CD4-positive, alpha-beta T cell treated with Interleukin-6 for 4 hours (primary cell): ENCODE data around the gene CYP4F22.
A peak's percentile ranks its signal among the peaks of the same experiment; 100 is the strongest.
"Not testable (repeated sequence)": the region's sequence is repeated elsewhere in the genome, so short reads cannot be mapped to it uniquely, and the experiment has no call there.

ENCODE experiments used
- DNase-seq: peaks from one replicate; pipeline ENCODE4 v3.0.0-alpha.2; 2020; ENCODE audit warnings: mixed read lengths

CYP4F22 gene

DNA sequence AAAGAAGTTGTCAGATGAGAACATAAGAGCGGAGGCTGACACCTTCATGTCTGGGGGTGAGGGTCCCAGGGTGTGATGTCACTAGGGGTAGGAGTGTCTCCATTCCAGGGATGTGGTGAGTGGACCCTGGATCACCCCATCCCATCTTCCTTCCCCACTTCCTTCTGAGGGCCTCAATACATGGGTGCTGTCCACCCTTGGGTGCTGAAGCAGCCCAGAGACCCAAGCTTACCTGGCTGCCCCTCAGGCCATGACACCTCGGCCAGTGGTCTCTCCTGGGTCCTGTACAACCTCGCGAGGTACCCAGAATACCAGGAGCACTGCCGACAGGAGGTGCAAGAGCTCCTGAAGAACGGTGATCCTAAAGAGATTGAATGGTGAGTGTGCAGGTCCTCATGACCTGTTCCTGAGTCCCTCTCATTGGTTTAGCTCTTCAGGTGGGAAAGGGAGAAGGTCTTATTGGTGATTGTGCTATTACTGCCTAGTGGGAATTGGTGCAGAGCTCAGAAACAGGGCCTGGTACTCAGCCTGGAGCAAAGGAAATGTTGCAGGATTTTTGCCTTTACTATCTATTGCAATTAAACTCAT, 69.0 kb downstream of the CYP4F22 start:
- no peak for DNase-seq

DNA sequence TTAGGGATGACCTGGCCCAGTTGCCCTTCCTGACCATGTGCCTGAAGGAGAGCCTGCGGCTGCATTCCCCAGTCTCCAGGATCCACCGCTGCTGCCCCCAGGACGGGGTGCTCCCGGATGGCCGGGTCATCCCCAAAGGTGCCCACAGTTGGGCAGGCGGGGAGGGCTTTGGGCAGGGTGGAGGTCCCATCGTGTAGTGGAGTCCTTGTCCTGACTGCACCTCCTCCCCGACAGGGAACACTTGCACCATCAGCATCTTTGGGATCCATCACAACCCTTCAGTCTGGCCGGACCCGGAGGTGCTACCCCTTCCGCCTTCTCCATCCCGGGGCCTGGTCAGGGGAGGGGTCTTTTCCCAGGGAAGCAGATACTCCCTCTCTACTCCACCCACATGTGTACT, 75.0 kb downstream of the CYP4F22 start:
- DNase-seq = no peak

DNA sequence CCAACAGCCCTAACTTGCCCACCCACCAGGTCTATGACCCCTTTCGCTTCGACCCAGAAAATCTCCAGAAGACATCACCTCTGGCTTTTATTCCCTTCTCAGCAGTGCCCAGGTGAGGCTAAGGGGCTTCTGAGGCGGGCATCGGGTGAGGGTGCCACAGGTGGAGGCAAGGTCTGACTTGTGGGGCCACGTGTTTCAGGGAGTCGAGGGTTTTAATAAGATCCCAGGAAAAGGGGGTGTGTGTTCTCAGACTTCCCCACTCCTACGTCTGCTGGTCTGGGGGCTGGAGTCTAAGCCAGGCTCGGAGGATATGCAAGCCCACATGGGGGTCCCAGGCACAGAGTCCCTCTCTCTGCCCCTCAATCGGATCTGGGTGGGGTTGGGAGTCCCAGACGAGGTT, 75.8 kb downstream of the CYP4F22 start:
- no peak for DNase-seq

DNA sequence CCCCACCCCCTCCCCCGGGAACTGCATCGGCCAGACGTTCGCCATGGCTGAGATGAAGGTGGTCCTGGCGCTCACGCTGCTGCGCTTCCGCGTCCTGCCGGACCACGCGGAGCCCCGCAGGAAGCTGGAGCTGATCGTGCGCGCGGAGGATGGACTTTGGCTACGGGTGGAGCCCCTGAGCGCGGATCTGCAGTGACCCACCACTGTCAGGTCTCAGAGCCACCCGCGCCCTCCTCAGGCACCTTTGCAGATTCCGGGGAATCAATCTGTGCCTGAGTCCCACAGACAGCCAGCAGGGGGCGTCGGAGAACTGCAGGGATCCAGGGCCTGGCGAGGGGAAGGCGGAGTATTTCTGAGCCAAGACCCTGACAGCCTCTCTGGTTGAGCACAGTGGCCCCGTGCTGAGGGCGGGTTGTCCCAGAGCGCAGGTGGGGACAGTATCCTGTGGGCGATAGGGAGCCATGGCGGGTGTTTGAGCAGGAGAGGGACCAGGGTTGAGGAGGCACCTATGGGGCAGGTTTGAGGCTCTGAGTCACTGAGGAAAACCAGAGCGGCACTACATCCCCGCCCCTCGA, 76.3 kb downstream of the CYP4F22 start:
- DNase-seq = peak; percentile 88

DNA sequence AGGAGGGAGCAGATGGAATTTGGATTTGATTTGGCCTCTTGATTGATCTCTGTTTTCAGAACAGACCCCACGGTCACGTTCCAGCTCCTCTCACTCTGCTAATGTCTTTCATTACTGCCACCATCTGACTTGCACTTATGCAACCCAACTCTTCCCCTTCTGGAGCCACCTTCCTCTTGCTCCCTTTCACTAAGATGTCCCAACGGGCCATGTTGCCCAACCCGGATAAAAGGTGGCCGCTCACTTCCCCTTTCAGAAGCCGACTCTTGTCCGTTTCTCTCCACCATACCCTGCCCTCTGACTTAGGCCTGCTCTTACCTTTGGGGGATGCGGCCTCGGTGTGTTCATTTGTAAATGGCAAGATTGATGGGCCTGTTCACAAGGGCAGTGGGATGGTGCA, 79.3 kb downstream of the CYP4F22 start:
- DNase-seq = no peak

DNA sequence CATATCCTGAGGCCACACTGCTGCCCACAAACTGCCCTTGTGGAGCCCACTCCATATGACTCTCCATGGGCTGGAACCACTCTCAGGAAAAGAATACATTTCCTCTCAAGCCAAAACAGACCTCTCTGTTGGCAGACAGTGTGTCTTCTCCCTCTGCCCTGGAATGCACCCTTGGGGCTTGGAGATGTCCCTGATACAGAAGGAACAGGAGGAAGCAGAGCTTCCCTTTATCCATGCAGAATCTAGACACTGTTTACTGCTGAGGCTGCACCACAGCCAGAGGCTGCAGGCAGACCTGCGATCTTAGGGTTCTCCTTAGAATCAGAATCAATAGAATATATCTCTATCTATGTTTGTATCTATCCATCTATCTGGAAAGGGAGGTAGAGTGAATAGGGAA, 79.9 kb downstream of the CYP4F22 start:
- DNase-seq = no peak

DNA sequence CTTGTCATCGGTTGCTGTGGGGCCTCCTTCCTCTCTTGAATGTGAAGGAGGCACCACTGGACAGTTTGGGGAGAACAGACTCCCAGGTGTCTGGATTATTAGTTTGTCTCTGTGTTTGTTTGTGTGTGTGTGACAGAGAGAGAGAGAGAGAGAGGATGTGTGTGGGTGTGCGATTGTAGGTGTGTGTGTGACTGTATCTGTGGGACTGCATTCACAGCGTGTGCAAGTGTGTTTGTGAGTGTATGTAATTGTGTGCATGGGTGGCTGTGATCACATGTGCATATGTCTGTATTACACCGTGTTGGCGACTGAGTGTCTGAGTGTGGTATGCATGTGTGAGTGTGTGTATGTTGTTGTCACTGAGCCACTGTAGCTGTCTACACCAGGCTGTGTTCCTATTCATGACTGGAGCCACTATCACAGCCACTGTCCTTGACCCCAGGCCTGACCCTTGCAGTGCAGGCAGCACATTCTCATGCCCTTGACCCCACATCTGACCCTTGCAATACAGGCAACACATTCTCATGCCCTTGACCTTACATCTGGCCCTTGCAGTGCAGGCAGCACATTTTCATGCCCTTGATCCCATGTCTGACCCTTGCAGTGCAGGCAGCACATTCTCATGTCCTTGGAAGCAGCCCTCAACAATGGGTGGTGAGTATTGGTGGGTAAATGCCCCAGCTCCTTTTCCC, 81.6 kb downstream of the CYP4F22 start:
- no peak for DNase-seq

DNA sequence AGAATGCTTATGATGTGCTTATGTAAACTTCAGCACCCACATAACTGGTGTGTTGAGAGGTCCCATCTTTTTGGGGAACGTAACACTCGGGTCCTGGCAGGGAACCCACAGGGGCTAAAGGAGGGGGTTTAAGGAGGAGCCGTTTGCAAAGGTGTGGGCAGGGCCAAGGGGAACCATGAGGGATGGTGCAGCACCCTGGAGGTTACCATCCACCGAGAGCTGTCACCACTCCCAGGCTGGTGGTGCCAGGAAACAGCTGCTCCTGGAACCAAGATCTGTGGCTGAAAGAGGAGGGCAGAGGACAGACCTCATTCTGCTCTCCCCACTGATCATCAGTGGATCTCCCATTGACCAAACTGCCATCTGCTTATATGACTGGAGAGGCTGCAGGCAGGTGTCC, 83.5 kb downstream of the CYP4F22 start:
- no peak for DNase-seq

DNA sequence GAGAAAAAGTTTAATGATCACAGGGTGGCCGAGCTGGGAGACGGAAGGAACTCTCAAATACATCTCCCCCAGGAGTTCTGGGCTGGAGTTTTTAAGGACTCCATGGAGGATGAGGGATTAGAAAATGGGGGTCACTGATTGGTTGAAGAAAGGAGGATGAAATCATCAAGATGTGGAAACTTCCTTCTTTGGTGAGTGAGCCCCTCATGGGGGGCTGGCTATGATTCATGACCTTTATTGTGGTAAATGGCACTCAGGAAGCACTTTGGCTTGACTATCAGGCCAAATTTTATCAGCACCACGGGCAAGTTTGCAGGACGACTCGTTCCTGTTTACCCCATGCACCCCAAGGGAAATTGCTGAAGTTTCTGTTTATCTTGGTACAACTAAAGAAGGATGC, 84.2 kb downstream of the CYP4F22 start:
- DNase-seq = not testable (repeated sequence)

DNA sequence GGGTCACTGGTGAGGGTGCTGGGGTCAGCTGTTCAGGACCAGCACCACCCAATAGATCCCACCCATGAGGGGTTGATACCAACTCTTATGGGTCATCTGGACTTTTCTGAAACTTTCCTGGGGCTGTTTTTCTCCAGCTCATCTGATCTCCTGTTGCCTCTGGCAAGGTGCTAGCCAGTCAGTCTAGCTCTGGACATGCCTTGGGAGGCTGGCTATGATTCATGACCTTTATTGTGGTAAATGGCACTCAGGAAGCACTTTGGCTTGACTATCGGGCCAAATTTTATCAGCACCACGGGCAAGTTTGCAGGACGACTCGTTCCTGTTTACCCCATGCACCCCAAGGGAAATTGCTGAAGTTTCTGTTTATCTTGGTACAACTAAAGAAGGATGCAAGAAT, 85.4 kb downstream of the CYP4F22 start:
- DNase-seq = not testable (repeated sequence)

DNA sequence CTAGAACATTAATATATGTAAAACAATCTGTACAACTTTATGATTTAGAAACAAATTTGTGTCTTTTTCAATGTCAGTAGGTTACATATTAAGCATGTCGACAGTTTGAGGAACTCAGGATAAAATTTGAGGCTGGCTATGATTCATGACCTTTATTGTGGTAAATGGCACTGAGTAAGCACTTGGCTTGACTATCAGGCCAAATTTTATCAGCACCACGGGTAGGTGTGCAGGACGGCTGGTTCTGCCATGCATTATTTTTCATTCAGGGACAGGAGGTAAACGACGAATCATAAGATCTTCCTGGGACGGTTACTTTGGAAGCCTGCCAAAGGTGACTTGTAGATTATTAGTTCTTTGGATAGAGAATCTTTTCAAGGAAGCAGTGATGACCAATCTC, 86.7 kb downstream of the CYP4F22 start:
- no peak for DNase-seq
